Tibial nerve (tissue), 4 donors: ENCODE measurements around the gene ERCC8.

ENCODE experiments used
- EP300 ChIP-seq, 2 donors: sonication (generic); formaldehyde crosslinking; IDR thresholded peaks; one replicate each; pipeline ENCODE4 v1.6.1; 2017; ENCODE audit warnings: antibody characterized with exemption in 2 of 2, mild to moderate bottlenecking in 1 of 2
- POLR2A ChIP-seq, 2 donors: fragments of 450-650 bp; IDR thresholded peaks; one replicate each; pipeline ENCODE4 v1.6.1; 2017; ENCODE audit warnings: antibody characterized with exemption in 2 of 2, mild to moderate bottlenecking in 2 of 2, moderate library complexity in 2 of 2
- TF ChIP-seq, protein P1 (sequence below), 5 experiments: fragments of 200-600 bp in 3 of 5; fragments of 450-650 bp in 2 of 5; sonication (generic) in 3 of 5; IDR thresholded peaks; one replicate each; pipeline ENCODE4 v1.5.1; 2016 to 2019; ENCODE audit warnings: antibody characterized with exemption in 5 of 5, mild to moderate bottlenecking in 3 of 5, moderate library complexity in 2 of 5

DNA sequence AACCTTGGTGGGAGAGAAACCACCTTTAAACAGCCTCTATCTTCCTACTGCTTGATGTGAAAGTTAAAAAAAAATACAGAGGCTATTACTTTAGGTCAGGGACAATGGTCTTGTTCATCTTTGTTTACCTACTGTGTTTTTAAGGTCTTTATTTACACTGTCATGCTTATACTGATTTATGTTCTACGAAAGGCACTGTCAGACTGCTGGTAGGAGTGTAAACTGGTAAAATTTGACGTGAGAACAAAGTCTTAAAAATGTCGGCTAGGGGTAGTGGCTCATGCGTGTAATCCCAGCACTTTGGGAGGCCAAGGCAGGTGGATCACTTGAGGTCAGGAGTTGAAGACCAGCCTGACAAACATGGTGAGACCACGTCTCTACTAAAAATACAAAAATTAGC, 58.7 kb downstream of the ERCC8 start:
- TF ChIP-seq, protein P1, sequence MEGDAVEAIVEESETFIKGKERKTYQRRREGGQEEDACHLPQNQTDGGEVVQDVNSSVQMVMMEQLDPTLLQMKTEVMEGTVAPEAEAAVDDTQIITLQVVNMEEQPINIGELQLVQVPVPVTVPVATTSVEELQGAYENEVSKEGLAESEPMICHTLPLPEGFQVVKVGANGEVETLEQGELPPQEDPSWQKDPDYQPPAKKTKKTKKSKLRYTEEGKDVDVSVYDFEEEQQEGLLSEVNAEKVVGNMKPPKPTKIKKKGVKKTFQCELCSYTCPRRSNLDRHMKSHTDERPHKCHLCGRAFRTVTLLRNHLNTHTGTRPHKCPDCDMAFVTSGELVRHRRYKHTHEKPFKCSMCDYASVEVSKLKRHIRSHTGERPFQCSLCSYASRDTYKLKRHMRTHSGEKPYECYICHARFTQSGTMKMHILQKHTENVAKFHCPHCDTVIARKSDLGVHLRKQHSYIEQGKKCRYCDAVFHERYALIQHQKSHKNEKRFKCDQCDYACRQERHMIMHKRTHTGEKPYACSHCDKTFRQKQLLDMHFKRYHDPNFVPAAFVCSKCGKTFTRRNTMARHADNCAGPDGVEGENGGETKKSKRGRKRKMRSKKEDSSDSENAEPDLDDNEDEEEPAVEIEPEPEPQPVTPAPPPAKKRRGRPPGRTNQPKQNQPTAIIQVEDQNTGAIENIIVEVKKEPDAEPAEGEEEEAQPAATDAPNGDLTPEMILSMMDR (IDR thresholded peaks at IDR 0.05): no peak
- TF ChIP-seq POLR2A (IDR thresholded peaks at IDR 0.05): no peak
- TF ChIP-seq EP300 (IDR thresholded peaks at IDR 0.05): no peak
